Measurements from ENCODE around the gene TBPL1. TPM values are rescaled to one million over a fixed set of nuclear protein-coding genes. Genes with fewer than 3 reads are reported as not detected.
"Not testable (repeated sequence)": the region's sequence is repeated elsewhere in the genome, so short reads cannot be mapped to it uniquely, and the experiment has no call there.

Gene TBPL1
- total RNA-seq, 1 donor from 2014 or later = 11.4 TPM

DNA sequence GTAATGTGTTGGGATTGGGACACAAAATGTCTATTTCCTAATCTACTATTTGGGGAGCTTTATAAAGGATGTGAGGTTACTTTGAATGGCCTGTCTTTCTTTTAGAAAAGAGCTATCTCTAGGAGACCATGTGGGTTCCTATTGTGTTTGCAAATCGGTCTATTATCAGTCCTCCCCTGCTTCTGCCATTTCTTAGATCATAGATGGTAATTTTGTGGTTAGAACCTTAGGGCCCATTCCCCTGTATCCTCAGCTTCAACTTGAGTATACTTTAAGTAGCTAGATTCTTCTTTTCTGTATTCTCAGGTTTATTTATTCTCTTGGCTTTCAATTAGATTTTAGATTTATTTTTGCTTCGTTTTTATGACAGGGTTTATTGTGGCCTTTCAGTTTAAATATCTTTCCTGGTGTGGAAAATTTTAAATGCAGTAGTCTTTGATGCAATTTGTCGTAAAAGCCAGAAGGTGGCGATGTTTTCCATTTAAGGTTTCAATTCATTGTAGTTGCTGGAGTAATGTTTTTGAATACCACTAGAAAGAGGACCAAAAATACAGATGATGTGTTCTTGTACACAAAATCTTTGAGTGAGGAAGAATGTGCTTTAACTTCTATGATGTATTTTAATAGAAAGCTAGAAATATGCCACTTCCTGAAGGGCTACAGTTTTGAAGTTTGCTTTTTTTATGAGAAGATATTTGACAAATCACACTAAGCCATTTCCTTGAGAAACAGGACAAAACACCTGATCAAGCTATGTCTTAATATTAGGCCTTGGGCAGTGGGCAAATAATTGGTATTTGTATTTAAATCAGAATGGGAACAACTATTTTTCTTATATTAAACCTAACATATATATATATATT, 20.3 kb downstream of the TBPL1 start:
- no peak for ATAC-seq

DNA sequence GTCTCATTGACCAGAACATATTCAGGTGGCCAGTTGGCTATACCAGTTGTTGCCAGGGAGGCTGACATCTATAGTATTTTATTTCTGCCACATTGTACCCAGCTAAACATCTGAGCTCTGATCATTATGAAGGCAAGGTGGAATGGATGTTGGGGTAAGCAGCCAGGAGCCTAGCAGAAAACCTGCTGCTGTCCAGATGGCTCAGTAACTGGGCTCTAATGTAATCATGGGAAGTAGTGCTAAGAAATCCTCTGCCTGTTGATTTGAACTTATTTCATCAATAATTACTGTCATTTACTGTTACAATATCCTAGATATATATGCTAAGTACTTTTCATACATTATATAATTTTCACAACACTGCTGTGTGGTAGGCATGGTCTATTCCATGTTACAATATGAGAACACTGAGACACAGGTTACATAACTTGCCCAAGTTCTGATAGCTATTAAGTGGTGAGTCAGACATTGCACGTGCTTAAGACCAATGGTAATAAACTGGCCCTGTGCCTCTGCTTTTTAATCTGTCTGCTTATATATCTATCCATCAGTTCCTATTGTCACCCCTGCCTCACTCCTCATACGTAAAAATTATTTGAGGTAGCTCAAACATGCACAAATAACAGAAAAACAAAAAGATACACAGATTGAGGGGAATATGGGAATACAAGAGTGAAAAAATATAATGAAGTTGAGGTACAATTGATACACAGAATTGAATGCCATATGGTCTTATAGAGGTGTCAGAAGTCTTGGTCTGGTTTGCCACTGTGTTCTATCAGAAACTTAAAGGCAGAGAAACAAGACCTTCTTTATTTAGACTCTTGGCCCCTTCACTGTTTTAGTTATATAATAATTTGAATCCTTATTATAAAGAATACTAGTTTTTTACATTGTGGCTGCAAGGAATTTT, 25.2 kb downstream of the TBPL1 start:
- peak; percentile 69 for ATAC-seq

DNA sequence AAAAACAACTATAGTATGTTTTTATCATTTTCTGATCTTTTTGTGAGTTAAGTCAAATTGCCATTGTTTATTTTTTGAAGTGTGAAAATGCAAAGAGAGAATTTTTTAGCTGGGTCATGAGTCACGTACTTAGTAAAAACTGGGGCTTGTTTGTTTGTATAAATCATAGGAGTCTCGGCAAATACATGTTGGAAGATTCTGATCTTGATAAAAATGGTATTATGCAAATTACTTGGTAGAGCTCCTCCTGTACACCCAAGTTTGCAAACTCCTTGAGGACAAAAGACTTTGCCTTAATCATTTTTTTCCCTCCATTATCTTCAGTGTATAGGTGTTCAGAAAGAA, 25.8 kb downstream of the TBPL1 start:
- ATAC-seq = no peak

DNA sequence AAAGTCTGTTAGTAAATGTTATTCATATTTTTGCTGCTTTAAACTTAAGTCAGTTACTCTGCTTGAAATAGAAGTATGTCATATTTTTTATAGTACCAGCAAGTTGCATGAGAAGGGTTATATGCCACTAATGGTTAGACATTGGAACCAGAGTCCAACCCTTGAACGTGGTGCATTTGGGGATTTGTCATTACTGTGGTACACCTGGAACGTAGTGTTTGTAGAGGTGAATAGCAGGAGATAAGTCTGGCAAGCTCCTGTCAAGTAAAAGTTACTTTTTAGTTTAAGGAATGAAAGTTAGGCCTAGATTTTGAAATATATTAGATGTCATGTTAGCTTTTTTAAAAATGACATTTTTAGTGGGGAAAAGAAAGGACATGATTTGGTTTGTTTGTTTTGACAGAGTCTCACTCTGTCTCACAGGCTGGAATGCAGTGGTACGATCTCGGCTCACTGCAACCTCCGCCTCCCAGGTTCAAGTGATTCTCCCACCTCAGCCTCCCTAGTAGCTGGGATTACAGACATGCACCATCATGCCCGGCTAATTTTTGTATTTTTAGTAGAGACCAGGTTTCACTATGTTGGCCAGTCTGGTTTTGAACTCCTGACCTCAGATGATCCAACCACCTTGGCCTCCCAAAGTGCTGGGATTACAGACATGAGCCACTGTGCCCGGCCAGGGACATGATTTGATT, 26.4 kb downstream of the TBPL1 start:
- ATAC-seq = not testable (repeated sequence)

DNA sequence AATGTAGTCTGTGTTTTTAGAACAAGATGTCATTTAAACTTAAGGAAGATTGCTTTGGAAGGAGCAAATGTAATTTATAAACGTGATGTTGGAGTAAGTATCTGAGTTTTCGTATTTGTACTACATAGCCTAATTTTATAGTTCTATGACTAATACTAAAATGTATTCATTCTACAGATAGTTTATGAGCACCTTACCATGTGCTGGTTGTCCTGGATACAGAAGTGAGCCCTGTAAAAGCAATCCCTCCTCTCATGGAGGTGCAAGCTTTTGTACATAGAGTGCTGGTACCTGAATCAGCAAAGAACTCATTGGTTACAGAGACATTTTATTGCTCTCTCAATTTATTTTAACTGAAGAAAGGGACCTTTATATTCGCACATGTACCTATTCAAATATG, 27.1 kb downstream of the TBPL1 start:
- no peak for ATAC-seq

DNA sequence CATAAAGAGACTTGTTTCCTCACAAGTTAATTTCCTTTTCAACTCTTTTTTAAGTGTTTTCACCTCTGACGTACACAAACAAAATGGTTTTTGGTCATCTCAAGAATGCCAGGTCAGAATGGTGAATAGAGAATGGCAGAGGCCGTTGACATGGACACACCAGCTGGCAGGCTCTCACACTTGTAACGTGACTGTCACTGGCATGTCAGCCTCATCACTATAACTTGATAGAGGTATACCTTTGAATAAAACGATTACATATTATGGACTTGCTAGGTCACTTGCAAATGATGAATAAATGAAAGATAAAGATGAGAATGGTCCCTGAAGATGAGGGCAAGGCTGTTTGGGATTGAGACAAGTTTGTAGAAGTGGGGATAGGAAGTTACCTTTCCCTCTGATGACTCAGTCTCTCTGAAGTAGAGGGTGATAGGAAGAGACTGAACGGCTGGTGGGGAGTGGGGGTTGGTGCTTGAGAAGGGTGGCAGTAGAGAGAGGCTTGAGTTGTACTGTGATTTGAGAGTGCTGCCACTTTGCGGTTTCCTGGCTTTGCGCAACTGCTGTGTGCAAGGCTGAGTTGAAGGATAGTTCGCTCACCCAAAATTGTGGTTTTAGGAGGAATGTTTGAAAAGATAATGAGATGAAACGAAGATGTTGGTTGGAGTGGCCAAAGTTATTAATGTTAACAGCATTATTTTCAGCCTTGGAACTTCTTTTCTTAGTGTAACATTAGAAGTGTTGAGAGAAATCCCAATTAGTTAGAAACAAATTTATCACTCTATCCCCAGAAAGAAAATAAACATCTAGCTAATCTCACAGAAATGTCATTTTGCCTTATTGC, 30.3 kb downstream of the TBPL1 start:
- ATAC-seq = no peak

DNA sequence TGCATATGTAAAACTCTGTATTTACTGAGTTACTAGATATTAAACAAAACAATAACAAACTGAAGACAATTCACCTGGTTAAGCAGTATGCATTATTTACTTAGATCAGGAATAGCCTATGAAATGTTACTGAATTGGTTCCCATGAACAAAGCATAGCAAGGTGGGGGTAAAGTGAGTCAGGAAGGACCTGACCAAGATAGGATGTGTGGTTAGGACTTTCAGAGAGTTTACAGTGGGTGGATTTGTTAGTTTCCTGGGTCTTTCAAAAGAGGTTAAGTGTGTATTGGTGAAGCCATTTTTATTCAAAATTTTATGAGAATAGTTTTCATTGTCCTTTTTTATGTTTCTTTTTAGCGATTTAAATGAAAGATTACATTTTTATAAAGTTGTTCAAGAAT, 32.9 kb downstream of the TBPL1 start:
- ATAC-seq = no peak

DNA sequence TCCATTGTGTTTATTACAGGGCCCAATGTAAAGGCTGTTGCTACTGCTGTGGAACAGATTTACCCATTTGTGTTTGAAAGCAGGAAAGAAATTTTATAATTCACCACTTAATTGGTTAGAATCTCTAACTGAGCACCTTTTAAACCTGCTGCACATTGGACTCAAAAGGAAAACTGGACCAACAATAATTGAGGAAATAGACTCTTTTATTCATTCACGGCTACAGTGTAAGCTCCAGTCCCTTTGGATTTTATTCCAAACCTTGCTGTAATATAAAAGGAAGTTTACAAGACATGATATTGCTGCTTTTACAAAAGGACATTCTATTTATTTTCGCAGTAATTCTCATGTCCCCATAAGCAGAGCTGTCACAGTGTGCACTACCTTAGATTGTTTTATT, 33.9 kb downstream of the TBPL1 start:
- no peak for ATAC-seq

DNA sequence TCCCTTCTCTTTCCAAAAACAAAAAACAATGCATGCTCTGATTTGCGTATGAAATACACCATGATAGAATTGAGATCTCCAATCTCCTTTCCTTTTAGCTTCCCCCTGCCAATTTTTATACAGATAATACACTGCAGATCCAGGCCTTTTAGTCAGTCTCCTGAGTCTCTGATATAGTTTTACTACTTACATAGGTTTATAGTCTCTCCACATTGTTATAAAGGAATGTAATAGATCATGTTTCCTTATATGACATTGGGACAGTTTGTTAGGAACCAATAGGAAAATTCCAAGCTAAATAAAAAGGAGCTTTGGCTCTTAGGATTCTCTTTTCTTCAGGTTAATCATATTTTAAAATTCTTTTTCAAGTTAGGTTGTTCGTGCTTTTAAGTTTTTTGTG, 36.5 kb downstream of the TBPL1 start:
- ATAC-seq = no peak

DNA sequence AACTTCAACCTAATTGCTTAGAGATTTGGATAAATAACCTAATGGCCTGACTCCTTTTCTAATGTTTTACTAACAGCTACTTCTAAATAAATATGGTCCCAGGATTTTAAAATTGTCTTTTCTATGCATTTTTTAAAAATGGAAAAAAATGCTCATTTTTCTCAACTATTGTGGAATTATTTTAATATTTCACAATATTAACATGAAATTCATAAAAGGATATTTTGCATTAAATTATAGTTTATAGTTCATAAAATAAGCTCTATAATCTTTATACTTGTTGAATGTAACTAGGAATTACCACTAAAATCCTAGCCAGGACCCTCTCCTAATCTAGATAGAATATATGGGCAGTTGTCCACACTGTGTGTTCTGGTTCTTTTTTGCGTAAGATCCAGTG, 37.3 kb downstream of the TBPL1 start:
- ATAC-seq = no peak

DNA sequence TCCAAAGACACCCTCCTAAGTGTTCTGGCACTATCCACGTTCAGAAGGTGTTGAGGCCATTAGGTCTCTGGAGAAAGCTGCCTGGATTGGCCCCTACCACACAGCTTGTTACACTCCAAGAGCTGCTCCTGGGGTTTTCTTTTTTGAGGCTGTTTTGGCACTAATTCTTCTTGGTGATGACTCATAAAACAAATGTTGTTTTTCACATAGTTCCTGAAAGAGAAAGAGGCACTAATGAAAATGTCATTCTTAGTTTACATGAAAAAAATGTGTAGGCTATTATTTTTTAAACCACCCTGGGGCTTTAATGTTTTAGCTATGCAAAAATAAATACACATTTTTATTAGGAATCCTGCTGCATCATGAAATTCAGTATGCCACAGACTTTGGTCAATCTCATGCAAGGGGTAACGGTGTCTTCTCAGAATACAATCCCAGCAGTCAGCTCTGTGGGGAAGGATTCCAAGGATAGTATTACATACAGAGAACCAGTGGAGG, 38.1 kb downstream of the TBPL1 start:
- ATAC-seq = no peak

DNA sequence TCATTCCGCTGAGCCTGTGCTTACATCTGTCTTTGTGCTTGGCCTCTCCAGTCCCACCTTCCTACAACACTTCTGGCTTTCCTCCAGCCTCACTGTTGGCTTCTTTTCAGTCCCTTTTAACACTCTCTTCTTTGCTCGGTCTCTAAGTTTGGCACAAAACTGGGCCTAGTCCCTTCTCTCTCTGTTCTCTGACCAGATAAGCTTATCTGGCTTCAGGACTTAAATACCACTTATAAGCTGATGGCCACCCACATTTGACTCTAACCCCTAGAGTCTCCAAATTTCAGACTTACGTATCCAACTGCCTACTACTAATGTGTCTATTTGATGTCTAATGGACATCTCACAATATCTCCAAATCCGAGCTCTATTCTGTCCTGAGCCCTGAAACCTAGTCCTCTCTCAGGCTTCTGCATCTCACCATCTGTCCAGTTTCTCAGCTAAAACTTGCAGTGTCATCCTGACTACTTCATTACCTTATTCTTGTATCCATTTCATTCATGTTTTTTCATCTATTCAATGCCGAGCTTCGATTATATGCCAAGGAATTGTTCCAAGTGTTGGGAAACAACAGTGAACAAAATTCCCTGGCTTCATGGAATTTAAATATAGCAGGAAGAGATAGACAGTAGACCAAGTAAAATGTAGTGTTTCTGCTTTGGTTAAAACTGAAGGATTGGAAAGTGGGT, 40.1 kb downstream of the TBPL1 start:
- no peak for ATAC-seq

DNA sequence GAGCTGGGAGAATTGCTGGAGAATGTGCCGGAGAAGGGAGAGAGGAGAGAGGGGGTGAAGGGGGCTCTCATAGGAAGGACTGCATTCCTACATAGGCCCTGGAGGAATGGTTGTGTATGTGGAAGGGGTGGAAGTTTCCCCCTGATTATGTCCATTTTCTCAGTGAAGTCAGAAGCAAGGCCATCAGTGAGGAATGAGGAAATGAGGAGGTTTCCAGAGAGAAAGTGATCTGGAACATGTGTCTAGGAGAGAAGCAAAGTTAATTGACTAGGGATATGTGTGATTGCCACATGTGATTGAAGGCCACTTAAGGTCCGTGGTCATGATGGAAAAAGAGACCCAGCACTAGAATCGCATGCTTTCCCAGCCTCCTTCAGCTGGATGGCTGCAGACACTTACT, 42.3 kb downstream of the TBPL1 start:
- no peak for ATAC-seq

DNA sequence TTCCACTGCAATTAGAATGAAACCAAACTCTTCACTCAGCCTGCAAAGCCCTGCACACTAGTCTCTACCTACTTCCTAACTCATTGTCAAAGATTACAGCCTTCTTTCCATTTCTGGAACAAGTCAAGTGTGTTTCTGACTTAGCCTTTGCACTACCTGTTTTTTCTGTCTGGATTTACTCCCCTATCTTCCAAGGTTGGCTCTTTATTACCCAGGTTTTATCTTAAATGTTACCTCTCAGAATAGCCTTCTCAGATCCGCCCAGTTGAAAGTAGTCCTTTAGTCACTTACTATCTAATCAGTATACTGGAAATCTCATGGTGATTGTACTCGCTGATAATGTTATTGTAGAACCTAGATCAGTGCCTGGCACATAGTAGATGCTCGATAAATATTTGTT, 42.7 kb downstream of the TBPL1 start:
- no peak for ATAC-seq

DNA sequence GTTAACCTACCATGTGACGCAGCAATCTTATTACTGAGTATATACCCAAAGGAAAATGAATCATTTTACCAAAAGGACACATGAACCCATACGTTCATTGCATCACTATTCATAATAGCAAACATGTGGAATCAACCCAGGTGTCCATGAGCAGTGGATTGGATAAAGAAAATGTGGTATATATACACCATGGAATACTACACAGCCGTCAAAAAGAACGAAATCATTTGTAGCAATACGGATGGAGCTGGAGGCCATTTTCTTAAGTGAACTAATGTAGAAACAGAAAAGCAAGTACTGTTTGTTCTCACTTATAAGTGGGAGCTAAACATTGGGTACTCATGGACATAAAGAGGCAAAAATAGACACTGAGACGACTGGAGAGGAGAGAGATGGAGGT, 44.2 kb downstream of the TBPL1 start:
- ATAC-seq = no peak

DNA sequence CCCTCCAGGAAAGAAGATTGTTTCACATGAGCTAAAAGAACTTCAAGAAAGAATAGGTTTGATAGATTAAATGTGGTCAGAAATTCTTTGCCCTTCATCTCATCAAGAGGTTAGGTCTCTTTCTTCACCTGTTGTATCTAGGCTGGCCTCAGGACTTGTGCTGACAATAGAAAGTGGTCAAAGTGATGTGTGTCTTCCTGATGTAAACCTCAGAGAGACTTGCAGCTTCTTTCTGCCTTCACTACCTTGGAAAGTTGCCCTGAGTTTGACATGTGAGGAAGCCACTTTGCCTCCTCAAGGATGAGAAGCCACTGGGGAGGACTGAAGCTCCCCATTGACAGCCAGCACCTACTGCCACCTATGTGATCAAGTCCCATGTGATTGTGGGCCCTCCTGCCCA, 46.3 kb downstream of the TBPL1 start:
- ATAC-seq = no peak

DNA sequence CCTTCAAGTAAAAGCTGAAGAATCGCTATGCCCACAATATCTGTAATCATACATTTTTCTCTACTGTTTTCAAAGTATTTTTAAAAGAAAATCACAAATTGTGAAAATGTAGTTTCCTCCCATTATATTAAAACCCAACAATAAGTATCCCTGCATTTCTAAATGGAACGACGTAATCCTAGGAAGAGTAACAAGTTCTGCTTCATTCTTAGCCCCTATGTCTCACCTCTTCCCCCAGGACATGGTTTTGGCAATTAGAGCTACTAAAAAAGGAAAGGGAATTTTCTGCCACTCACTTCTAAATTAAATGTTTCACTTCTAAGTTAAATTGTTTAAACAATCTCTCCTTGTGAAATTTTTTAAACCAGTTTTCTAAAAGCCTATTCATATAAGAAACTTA, 47.4 kb downstream of the TBPL1 start:
- ATAC-seq = no peak

DNA sequence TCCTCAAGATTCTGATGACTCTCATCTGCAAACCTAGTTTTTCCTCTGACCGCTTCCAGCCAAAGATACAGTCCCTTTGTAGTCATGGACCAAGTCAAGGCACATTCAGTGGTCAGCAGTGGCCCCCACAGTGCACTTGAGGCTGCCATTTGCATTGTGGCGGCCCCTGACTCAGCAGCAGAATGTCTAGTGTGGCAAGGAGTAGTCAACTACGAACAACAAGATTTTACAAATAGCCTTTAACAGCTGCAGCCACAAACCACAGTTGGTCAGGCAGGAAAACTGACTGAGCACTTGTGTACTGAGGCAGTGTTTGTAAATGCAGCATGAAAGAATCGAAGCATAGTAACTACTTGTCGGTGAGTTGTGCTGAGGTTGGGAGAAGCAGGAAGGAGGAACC, 49.8 kb downstream of the TBPL1 start:
- ATAC-seq = no peak

DNA sequence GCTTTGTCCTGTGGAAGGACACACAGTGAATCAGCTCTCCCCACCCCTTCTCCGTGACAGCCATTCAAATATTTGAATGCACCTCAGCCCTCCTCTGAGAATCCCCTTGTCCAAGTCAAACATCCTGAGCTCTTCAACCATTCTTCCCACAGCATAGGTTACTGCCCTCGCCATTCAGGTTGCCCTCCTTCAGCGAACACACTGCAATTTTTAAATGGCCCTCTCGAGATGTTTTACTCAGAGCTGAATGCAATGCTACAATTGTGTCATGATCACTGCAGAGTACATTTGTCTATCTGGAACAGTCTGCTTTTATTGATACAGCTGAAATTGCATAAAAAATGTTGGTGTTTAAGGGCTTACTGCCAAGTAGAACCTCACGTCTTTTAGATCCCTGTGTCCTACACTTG, 50.5 kb downstream of the TBPL1 start:
- no peak for ATAC-seq

DNA sequence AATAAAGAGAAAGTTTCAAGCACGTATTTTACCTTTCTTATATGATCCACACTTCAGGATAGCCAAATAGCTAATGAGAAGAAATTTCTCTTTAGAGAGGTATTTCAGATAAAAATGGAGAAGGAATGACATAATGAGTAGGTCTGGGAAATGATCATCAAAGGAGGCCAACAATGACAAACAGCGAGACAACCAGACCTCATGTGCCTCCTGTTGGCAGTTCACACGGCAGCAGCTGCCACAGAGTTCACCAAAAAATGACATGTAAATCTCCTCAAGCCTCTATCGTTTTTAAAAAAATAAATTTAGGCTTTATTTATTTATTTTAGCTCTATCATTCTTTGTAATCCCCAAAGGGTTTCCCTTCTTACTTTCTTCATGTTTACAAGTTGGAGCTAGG, 51.7 kb downstream of the TBPL1 start:
- no peak for ATAC-seq

DNA sequence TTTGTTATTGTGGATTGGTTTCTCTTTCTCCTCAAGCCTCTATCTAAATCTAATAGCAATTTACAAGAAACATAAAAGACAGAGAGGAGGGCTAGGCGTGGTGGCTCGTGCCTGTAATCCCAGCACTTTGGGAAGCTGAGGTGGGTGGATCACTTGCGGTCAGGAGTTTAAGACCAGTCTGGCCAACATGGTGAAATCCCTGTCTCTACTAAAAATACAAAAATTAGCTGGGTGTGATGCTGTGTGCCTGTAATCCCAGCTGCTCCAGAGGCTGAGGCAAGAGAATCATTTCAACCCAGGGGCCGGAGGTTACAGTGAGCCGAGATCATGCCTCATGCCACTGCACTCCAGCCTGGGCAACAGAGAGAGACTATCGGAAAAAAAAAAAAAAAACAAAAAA, 52.8 kb downstream of the TBPL1 start:
- ATAC-seq = no peak

DNA sequence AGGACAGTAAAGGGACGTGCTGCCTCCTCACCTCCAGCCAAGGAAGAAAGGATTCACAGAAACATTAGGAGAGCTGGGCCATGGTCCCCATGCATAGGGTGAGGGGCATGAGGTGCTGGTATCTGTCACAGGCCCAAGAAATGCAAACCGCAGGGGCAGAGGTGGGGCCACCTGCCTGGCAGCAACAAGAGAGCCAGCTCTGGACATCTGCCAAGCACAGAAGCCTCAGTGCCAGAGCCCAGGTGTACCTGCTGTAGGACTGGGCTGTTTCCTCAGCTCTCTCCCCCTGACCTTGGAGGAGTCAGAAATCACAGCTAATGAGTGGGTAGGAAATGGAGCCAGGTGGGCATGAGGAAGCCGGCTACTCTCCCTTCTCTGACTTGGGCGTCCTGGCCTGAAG, 54.1 kb downstream of the TBPL1 start:
- ATAC-seq = peak; percentile 32

Measured in esophagus mucosa (tissue), 1 donor.